GM12875 (cell line): ENCODE data around the gene APOC1.
"Not testable (repeated sequence)": the region's sequence is repeated elsewhere in the genome, so short reads cannot be mapped to it uniquely, and the experiment has no call there.

Experiments used
- H3K4me3 ChIP-seq: one replicate; pipeline ENCODE4 v1.5.1; 2011; ENCODE audit warnings: low read depth, low read length, control low read depth
- CTCF ChIP-seq: IDR thresholded peaks from 2 replicates; pipeline ENCODE4 v1.5.1; 2011; ENCODE audit warnings: low read depth, mild to moderate bottlenecking, control low read depth, inconsistent platforms, low read length, moderate library complexity, borderline replicate concordance; ENCODE audit not compliant: insufficient read depth

The APOC1 gene

GRCh38 chr19:44908074-44908835 lies 6.2 kb upstream of the APOC1 start:
- H3K4me3 ChIP-seq = no peak overlapping the region
- TF ChIP-seq CTCF = no peak

- no peak for TF ChIP-seq CTCF
- no peak overlapping the region for H3K4me3 ChIP-seq
Observed at GRCh38 chr19:44908836-44909261, 5.6 kb upstream of the APOC1 start.

GRCh38 chr19:44909775-44910174 lies 4.6 kb upstream of the APOC1 start:
- H3K4me3 ChIP-seq = no peak overlapping the region

GRCh38 chr19:44911896-44912295 lies 2.5 kb upstream of the APOC1 start:
- not testable (repeated sequence) for H3K4me3 ChIP-seq

More at GRCh38 chr19:44909775-44910174, 4.6 kb upstream of the APOC1 start:
- TF ChIP-seq CTCF = no peak

GRCh38 chr19:44912854-44913253 lies 1.6 kb upstream of the APOC1 start:
- no peak overlapping the region for H3K4me3 ChIP-seq
- TF ChIP-seq CTCF = no peak

- H3K4me3 ChIP-seq = not testable (repeated sequence)
Observed at GRCh38 chr19:44913512-44914432, 636 bp upstream of the APOC1 start.

GRCh38 chr19:44924243-44924725 lies 9.9 kb downstream of the APOC1 start:
- H3K4me3 ChIP-seq = no peak overlapping the region
- TF ChIP-seq CTCF = no peak
